Right lobe of liver (tissue), 6 donors: ENCODE data around the gene BET1. TPM values are rescaled to one million over a fixed set of nuclear protein-coding genes. Genes with fewer than 3 reads are reported as not detected.

Experiments used
- ATAC-seq, 4 donors: fragments of 200-7000 bp; cut with Tn5 transposase; one replicate each; pipeline ENCODE4 v1.9.1; 2020; ENCODE audit warnings: mild to moderate bottlenecking in 4 of 4, moderate library complexity in 4 of 4
- DNase-seq, 3 donors: peaks; one replicate each; pipeline ENCODE4 v3.0.0-alpha.2; 2020
- H3K27ac ChIP-seq, 3 donors: fragments of 200-600 bp; one replicate each; pipeline ENCODE4 v1.8.0; 2022
- H3K27me3 ChIP-seq, 2 donors: fragments of 200-600 bp; one replicate each; pipeline ENCODE4 v1.8.0; 2022
- H3K36me3 ChIP-seq, 4 donors: fragments of 200-600 bp; sonication (generic) in 1 of 4; one replicate each; pipeline versions ENCODE4 v1.5.1 to v1.8.0; 2017 to 2022; ENCODE audit warnings: control low read depth in 1 of 4
- H3K4me1 ChIP-seq, 4 donors: fragments of 200-600 bp; sonication (generic) in 1 of 4; one replicate each; pipeline versions ENCODE4 v1.5.1 to v1.8.0; 2017 to 2022; ENCODE audit warnings: control low read depth in 1 of 4
- H3K4me3 ChIP-seq, 3 donors: fragments of 200-600 bp; one replicate each; pipeline ENCODE4 v1.8.0; 2022
- H3K9me3 ChIP-seq, 4 donors: fragments of 200-600 bp; sonication (generic) in 1 of 4; one replicate each; pipeline versions ENCODE4 v1.5.1 to v1.8.0; 2017 to 2022; ENCODE audit warnings: control low read depth in 1 of 4
- CTCF ChIP-seq, 4 donors: fragments of 200-600 bp in 3 of 4; fragments of 450-650 bp in 1 of 4; IDR thresholded peaks; one replicate each; pipeline versions ENCODE4 v1.5.1 to v1.8.0; 2016 to 2022; ENCODE audit warnings: antibody characterized with exemption in 4 of 4, mild to moderate bottlenecking in 2 of 4
- POLR2A ChIP-seq: fragments of 450-650 bp; IDR thresholded peaks from one replicate; pipeline ENCODE4 v1.6.1; 2017; ENCODE audit warnings: antibody characterized with exemption, mild to moderate bottlenecking
- WGBS: methylation state at CpG from one replicate; pipeline ENCODE4 v1.1.6; 2018; ENCODE audit warnings: low coverage, low lambda C conversion rate; ENCODE audit not compliant: insufficient coverage; ENCODE audit errors: missing lambda C conversion rate; 5-methylcytosine and 5-hydroxymethylcytosine counted together
- intact Hi-C, 2 donors: fragments of 100-400 bp; cut with DNase I; formaldehyde crosslinking; loops; one replicate each; pipeline versions ENCODE4 v1.11.2 to v1.14.1; 2022
- total RNA-seq, 6 experiments: library from RNA; depleted of rRNA in 2 of 6; stranded (reverse); fragments of >200 nt in 2 of 6; fragmentation: NEBNext Ultra II Directional in 3 of 6; extraction: Animal tissue kit (Norgen Biotek cat#: 25700) in 3 of 6; gene quantifications; one replicate each; pipeline versions ENCODE4 v1.1.0 to v1.2.4, GENCODE V29; 2016 to 2023
- donor health status: DM: no; HTN: yes; CAD: no.
- donor health status: DM: no; HTN: no; CAD: no.
- donor health status: DM: no; HTN: no; CAD: no.
- donor health status: DM: no; HTN: yes; CAD: no.
- donor health status: DM: no; HTN: yes; CAD: no.

BET1 gene
- total RNA-seq, 6 experiments from 2014 or later = 12.4 to 19.7 (median 16.5) TPM

DNA sequence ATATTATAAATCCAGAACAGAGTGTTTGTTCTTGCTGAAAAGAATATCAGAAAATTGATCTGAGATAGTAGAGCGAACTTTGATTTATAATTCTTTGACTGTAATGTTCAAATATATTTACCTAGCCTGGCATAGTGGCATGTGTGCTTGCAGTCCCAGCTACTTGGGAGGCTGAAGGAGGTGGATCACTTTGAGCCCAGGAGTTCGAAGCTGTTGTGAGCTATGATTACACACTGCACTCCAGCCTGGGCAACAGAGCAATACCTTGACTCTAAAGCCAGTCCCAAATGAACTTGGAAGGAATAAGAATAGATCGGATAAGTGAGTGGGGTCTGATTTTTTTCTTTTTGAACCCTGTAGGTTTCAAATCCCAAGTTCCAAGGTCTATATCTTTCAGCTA is 59.1 kb downstream of the BET1 start:
- TF ChIP-seq CTCF (IDR thresholded peaks at IDR 0.05) = no peak
- TF ChIP-seq POLR2A = no peak
- H3K27me3 ChIP-seq = no peaks in the 10 kb centered on the region
- ATAC-seq (peak in 1 of 4 donors; percentile 42), DNase-seq (no peak)
- intact Hi-C loops = no loop called here
- WGBS = 21% methylated on average over 3 of the region's 3 CpGs
- H3K27ac ChIP-seq = peak overlapping the region in 2 of 3 donors; percentile 12 to 29
- H3K9me3 ChIP-seq = no peaks in the 10 kb centered on the region
- H3K36me3 ChIP-seq = no peaks in the 10 kb centered on the region
- H3K4me3 ChIP-seq = no peak overlapping the region
- H3K4me1 ChIP-seq = no peaks in the 10 kb centered on the region

DNA sequence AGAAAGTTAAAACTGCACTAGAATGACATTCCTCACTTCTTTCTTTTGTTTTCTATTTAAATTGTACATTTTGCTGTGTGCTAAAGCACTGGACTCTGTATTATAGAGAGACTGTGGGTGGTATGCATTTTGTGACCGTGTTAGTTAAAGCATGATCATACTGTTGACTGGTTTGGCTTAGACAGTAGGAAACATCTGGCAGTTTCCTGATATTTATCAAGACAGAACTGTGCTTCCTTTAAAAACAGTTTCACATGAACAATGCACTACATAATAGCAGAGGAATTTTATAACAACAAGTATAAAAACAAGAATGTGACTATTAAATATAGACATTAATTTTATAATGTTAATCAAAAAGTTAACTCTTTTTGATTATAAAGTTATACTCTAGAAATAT is 59.5 kb downstream of the BET1 start:
- Histone ChIP-seq H3K27me3 (no peaks in the 10 kb centered on the region), H3K36me3 (no peaks in the 10 kb centered on the region), H3K27ac (peak overlapping the region in 1 of 3 donors; percentile 12), H3K4me1 (no peaks in the 10 kb centered on the region), H3K9me3 (no peaks in the 10 kb centered on the region), H3K4me3 (no peak overlapping the region)
- ATAC-seq (peak in 3 of 4 donors; percentile 58 to 83 (median 68)), DNase-seq (no peak)
- TF ChIP-seq POLR2A (no peak), CTCF (IDR thresholded peaks at IDR 0.05) (no peak)
- 21% methylated on average over 1 of the region's 1 CpG for WGBS
- intact Hi-C loops = no loop called here

DNA sequence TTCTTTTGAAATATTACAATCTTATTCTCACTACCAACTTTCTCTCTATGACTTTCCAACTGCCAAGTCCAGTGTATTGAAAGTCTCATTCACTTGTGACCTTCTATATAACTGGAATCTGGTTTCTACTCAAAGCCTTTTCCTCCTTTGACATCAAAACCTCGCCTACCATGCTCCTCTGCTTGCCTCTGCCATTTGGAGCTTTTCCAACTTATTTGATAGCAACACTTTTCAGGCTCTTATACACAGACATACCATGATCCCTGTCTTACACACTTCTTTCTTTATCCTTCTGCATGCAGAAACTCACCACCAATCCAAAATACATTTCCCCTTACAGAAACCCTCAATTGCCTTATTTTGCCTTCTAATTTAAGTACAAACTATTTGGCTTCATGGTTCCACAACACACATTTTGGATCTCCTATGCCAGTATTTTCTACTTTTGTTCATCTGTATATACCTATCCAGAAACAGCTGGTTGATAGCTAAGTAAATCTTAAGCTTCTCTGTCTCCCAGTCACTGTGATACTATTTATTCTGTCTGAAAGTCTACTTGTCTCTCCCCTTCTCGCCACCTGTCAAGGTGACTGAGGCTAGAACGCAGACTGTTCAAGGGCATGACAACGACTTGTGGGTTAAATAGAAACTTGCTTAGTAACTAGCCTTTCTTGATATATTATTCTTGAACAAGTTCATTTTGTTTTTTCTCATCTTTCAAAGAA is 60.2 kb downstream of the BET1 start:
- intact Hi-C loops = no loop called here
- DNase-seq (no peak), ATAC-seq (no peak)
- no peak for TF ChIP-seq CTCF (IDR thresholded peaks at IDR 0.05)
- TF ChIP-seq POLR2A = no peak
- WGBS = 29% methylated on average over 4 of the region's 4 CpGs
- Histone ChIP-seq H3K4me3 (no peak overlapping the region), H3K4me1 (no peaks in the 10 kb centered on the region), H3K27ac (no peak overlapping the region), H3K9me3 (no peaks in the 10 kb centered on the region), H3K27me3 (no peaks in the 10 kb centered on the region), H3K36me3 (no peaks in the 10 kb centered on the region)

Other genes with a start within 250 kb of the BET1 start
- 10 to 100 TPM in 1 of 6 experiments, 1 to 10 TPM in 4, under 1 TPM in 1; 0.49 to 17.0 (median 2.0) TPM for gene TFPI2, start 113.6 kb downstream of the BET1 start, total RNA-seq
- not detected for gene GNGT1, start 97.8 kb downstream of the BET1 start, total RNA-seq
- gene GNG11, start 82.6 kb downstream of the BET1 start, total RNA-seq = 1 to 10 TPM in 5 of 6 experiments, under 1 TPM in 1; 0.86 to 6.1 (median 4.0) TPM